ENCODE measurements around the gene ZNF462. TPM values are rescaled to one million over a fixed set of nuclear protein-coding genes. Genes with fewer than 3 reads are reported as not detected.

The ZNF462 gene
- total and polyA plus RNA-seq, 7 donors = 2.0 to 102 (median 16.3) TPM

DNA sequence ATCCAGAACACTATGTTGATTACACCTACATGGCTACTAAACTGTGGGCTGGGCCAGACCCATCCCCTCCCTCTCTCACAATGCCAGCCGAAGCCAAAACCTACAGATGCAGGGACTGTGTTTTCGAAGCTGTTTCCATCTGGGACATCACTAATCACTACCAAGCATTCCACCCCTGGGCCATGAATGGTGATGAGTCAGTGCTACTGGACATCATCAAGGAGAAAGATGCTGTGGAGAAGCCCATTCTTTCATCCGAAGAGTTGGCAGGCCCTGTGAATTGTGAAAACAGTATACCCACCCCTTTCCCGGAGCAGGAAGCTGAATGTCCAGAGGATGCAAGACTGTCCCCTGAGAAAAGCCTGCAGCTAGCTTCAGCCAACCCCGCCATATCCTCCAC lies 65.0 kb downstream of the ZNF462 start:
- 90 to 94% (median 93%) methylated on average over 5 of the region's 5 CpGs for WGBS, 3 donors
- H3K4me3 ChIP-seq = no peak overlapping the region
- intact Hi-C loops (cut with DNase I) = no loop called here

GRCh38 chr9:106928350-106928749 lies 65.4 kb downstream of the ZNF462 start:
- 96 to 98% (median 98%) methylated on average over 18 of the region's 18 CpGs for WGBS, 3 donors
- H3K27ac ChIP-seq = no peak overlapping the region
- no peaks in the 10 kb centered on the region for H3K27me3 ChIP-seq (ENCODE audit: insufficient read depth in 3 of 3, low read length in 2 of 3)
- DNase-seq (no peak), ATAC-seq (no peak)
- no peaks in the 10 kb centered on the region for H3K4me1 ChIP-seq
- intact Hi-C loops (cut with DNase I) = no loop called here
- TF ChIP-seq CTCF (IDR thresholded peaks at IDR 0.05) = no peak
- H3K9me3 ChIP-seq = no peaks in the 10 kb centered on the region
- H3K36me3 ChIP-seq (ENCODE audit: insufficient read depth in 1 of 2, low read depth in 1 of 2) = peaks cover 2 to 100% of the 10 kb centered on the region in 2 donors
- no peak overlapping the region for H3K4me3 ChIP-seq

More for the DNA sequence above, 65.0 kb downstream of the ZNF462 start:
- H3K27me3 ChIP-seq (ENCODE audit: insufficient read depth in 3 of 3, low read length in 2 of 3) = no peaks in the 10 kb centered on the region
- ATAC-seq = peak in 2 of 4 donors; percentile 24
- H3K9me3 ChIP-seq = no peaks in the 10 kb centered on the region
- DNase-seq = no peak
- TF ChIP-seq CTCF (IDR thresholded peaks at IDR 0.05) = no peak
- no peak overlapping the region for H3K27ac ChIP-seq
- H3K4me1 ChIP-seq = no peaks in the 10 kb centered on the region
- H3K36me3 ChIP-seq (ENCODE audit: insufficient read depth in 1 of 2, low read depth in 1 of 2) = peaks cover 2 to 98% of the 10 kb centered on the region in 2 donors

- DNase-seq = no peak
- intact Hi-C loops (cut with DNase I) = no loop called here
- Histone ChIP-seq H3K36me3 (ENCODE audit: insufficient read depth in 1 of 2, low read depth in 1 of 2) (peaks cover 0 to 100% of the 10 kb centered on the region in 2 donors), H3K27me3 (ENCODE audit: insufficient read depth in 3 of 3, low read length in 2 of 3) (no peaks in the 10 kb centered on the region), H3K4me3 (no peak overlapping the region), H3K4me1 (no peaks in the 10 kb centered on the region), H3K9me3 (no peaks in the 10 kb centered on the region), H3K27ac (no peak overlapping the region)
- no peak for TF ChIP-seq CTCF (IDR thresholded peaks at IDR 0.05)
- ATAC-seq = peak in 1 of 4 donors; percentile 21
- 72 to 73% (median 73%) methylated on average over 11 of the region's 11 CpGs for WGBS, 3 donors
Measured at GRCh38 chr9:106929471-106930177, 66.7 kb downstream of the ZNF462 start.

DNA sequence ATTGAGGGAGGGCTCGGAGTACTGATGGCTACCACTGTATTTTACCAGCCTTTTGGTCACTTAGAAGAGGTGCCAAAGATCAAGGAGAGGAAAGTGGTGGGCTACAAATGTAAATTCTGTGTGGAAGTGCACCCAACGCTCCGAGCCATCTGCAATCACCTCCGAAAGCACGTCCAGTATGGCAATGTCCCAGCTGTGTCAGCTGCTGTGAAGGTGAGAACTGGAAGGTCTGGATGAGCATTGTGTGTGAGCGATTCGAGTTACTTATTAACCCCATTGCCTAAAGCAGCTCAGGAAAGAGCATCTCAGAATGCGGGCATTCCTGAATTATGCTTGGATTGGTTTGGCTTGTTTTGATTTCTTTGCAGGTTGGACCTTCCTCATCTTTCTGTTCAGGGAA lies 67.5 kb downstream of the ZNF462 start:
- DNase-seq (no peak), ATAC-seq (no peak)
- peaks cover 0 to 100% of the 10 kb centered on the region in 2 donors for H3K36me3 ChIP-seq (ENCODE audit: insufficient read depth in 1 of 2, low read depth in 1 of 2)
- TF ChIP-seq CTCF (IDR thresholded peaks at IDR 0.05) = no peak
- no peaks in the 10 kb centered on the region for H3K4me1 ChIP-seq
- no peaks in the 10 kb centered on the region for H3K27me3 ChIP-seq (ENCODE audit: insufficient read depth in 3 of 3, low read length in 2 of 3)
- H3K27ac ChIP-seq = no peak overlapping the region
- H3K9me3 ChIP-seq = no peaks in the 10 kb centered on the region
- H3K4me3 ChIP-seq = no peak overlapping the region
- WGBS, 3 donors = 68 to 90% (median 75%) methylated on average over 8 of the region's 8 CpGs
- intact Hi-C loops (cut with DNase I) = no loop called here

GRCh38 chr9:106931466-106931865 lies 68.5 kb downstream of the ZNF462 start:
- H3K9me3 ChIP-seq = no peaks in the 10 kb centered on the region
- no peak overlapping the region for H3K27ac ChIP-seq
- H3K4me1 ChIP-seq = no peaks in the 10 kb centered on the region
- H3K36me3 ChIP-seq (ENCODE audit: insufficient read depth in 1 of 2, low read depth in 1 of 2) = peaks cover 0 to 100% of the 10 kb centered on the region in 2 donors
- no peak for ATAC-seq
- TF ChIP-seq CTCF (IDR thresholded peaks at IDR 0.05) = no peak
- no peaks in the 10 kb centered on the region for H3K27me3 ChIP-seq (ENCODE audit: insufficient read depth in 3 of 3, low read length in 2 of 3)
- intact Hi-C loops (cut with DNase I) = no loop called here
- H3K4me3 ChIP-seq = no peak overlapping the region
- WGBS, 3 donors = 94 to 97% (median 94%) methylated on average over 4 of the region's 4 CpGs
- DNase-seq = no peak

Data from psoas muscle (tissue), 8 donors.